Gastrocnemius medialis (tissue), 4 donors: ENCODE data around the gene BLMH.

ENCODE experiments used
- CTCF ChIP-seq, 5 experiments: fragments of 450-650 bp in 3 of 5; fragments of 200-600 bp in 2 of 5; sonication (generic) in 2 of 5; IDR thresholded peaks in 4 of 5; conservative IDR thresholded peaks in 1 of 5; 1 replicate in 4 of 5; 2 replicates in 1 of 5; pipeline ENCODE4 v1.5.1; 2016 to 2019; ENCODE audit warnings: antibody characterized with exemption in 5 of 5, mild to moderate bottlenecking in 3 of 5, moderate library complexity in 3 of 5
- POLR2A ChIP-seq, 2 donors: fragments of 450-650 bp; IDR thresholded peaks; one replicate each; pipeline ENCODE4 v1.6.1; 2017; ENCODE audit warnings: antibody characterized with exemption in 2 of 2, mild to moderate bottlenecking in 2 of 2, moderate library complexity in 2 of 2

DNA sequence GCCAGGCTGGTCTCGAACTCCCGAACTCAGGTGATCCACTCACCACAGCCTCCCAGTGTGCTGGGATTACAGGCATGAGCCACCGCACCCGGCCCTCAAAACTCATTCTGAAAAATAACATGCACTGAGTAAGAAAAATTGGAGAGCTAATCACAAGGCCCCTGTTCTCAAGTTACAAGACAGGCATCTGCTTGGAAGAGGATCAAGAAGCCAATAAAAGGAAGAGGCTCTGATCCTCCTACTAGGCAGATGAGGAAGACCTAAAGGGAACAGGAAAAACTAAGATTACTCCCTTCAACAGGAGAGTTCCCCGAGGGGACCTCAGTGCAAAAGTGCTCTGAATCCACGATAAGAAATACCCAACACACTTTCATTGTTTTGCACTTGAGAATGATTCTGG lies 18.4 kb downstream of the BLMH start:
- no peak for TF ChIP-seq CTCF (IDR thresholded peaks at IDR 0.05 in 4 of 5, conservative IDR thresholded peaks at IDR 0.05 in 1 of 5)
- TF ChIP-seq POLR2A (IDR thresholded peaks at IDR 0.05): no peak
